ENCODE data around the gene BLVRA. TPM values are rescaled to one million over a fixed set of nuclear protein-coding genes. Genes with fewer than 3 reads are reported as not detected.

Gene BLVRA
- total RNA-seq, 1 donor from 2014 or later = 28.9 TPM

DNA sequence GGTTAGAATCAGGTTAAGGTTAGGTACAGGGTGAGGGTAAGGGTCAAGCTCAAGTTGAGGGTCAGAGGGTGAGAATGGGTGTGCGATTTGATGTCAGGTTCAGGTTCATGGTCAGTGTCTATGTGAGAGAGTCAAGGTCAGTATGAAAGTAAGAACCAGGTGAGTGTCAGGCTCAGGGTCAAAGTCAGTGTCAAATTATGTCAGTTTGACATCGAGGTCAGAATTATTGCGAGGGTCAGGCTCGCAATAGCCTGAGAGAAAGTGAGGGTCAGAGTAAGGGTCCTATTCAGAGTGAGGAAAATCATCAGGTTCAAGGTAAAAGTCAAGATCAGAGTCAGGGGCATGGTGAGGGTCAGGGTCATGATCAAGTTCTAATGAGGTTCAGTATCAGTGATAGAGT lies 97.8 kb downstream of the BLVRA start:
- no peak overlapping the region for H3K27ac Mint-ChIP-seq
- H3K4me3 Mint-ChIP-seq = no peak overlapping the region
- no peak for DNase-seq (ENCODE audit: low spot score in 2 of 2, unreplicated experiment in 2 of 2)
- H3K4me1 Mint-ChIP-seq = no peaks in the 10 kb centered on the region
- H3K9me3 Mint-ChIP-seq = peaks cover 3% of the 10 kb centered on the region
- H3K36me3 Mint-ChIP-seq = no peaks in the 10 kb centered on the region
- TF ChIP-seq, protein P1, sequence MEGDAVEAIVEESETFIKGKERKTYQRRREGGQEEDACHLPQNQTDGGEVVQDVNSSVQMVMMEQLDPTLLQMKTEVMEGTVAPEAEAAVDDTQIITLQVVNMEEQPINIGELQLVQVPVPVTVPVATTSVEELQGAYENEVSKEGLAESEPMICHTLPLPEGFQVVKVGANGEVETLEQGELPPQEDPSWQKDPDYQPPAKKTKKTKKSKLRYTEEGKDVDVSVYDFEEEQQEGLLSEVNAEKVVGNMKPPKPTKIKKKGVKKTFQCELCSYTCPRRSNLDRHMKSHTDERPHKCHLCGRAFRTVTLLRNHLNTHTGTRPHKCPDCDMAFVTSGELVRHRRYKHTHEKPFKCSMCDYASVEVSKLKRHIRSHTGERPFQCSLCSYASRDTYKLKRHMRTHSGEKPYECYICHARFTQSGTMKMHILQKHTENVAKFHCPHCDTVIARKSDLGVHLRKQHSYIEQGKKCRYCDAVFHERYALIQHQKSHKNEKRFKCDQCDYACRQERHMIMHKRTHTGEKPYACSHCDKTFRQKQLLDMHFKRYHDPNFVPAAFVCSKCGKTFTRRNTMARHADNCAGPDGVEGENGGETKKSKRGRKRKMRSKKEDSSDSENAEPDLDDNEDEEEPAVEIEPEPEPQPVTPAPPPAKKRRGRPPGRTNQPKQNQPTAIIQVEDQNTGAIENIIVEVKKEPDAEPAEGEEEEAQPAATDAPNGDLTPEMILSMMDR (IDR thresholded peaks at IDR 0.05; ENCODE audit: unreplicated experiment) = no peak
- H3K27me3 Mint-ChIP-seq (ENCODE audit: low read depth) = peaks cover 1% of the 10 kb centered on the region

Other genes starting within 250 kb of the BLVRA start
- 7.8 to 9.5 TPM (median 9.3 TPM) in 3 replicates for gene STK17A, start 175.6 kb upstream of the BLVRA start, total RNA-seq
- gene COA1, start 29.2 kb upstream of the BLVRA start, total RNA-seq = 89.3 to 93.7 TPM (median 91.8 TPM) in 3 replicates
- gene MRPS24, start 110.8 kb downstream of the BLVRA start, total RNA-seq = 59.4 to 66.6 TPM (median 65.5 TPM) in 3 replicates
- 36.8 to 42.5 TPM (median 38.8 TPM) in 3 replicates for gene URGCP, start 147.9 kb downstream of the BLVRA start, total RNA-seq
- gene UBE2D4, start 167.8 kb downstream of the BLVRA start, total RNA-seq = 8.9 to 10.1 TPM (median 10.1 TPM) in 3 replicates
- not detected in 3 replicates for gene SPDYE1, start 239.2 kb downstream of the BLVRA start, total RNA-seq